DND-41 (cell line): ENCODE results near the gene TMEM132C.

ENCODE experiments used
- CTCF ChIP-seq: IDR thresholded peaks from 2 replicates; pipeline ENCODE4 v1.5.1; 2012; ENCODE audit warnings: borderline replicate concordance, low read length, moderate library complexity, mild to moderate bottlenecking; ENCODE audit not compliant: poor library complexity, severe bottlenecking; ENCODE audit errors: extremely low read depth
- EZH2 ChIP-seq: IDR thresholded peaks from 3 replicates; pipeline ENCODE4 v1.6.1; 2012; ENCODE audit warnings: borderline replicate concordance, low read depth, mild to moderate bottlenecking, moderate library complexity, low read length, inconsistent platforms; ENCODE audit not compliant: severe bottlenecking

GRCh38 chr12:128442096-128442495, 175.1 kb downstream of the TMEM132C start:
- TF ChIP-seq CTCF (no peak), EZH2 (no peak)
